ENCODE measurements around the gene GDI1. TPM values are rescaled to one million over a fixed set of nuclear protein-coding genes. Genes with fewer than 3 reads are reported as not detected.

The GDI1 gene
- total and polyA plus RNA-seq, 9 of the 15 experiments (the other 6 are each of a cell fraction or from before 2014, with no cell fraction given): 0.97 to 82.6 (median 37.5) TPM

DNA sequence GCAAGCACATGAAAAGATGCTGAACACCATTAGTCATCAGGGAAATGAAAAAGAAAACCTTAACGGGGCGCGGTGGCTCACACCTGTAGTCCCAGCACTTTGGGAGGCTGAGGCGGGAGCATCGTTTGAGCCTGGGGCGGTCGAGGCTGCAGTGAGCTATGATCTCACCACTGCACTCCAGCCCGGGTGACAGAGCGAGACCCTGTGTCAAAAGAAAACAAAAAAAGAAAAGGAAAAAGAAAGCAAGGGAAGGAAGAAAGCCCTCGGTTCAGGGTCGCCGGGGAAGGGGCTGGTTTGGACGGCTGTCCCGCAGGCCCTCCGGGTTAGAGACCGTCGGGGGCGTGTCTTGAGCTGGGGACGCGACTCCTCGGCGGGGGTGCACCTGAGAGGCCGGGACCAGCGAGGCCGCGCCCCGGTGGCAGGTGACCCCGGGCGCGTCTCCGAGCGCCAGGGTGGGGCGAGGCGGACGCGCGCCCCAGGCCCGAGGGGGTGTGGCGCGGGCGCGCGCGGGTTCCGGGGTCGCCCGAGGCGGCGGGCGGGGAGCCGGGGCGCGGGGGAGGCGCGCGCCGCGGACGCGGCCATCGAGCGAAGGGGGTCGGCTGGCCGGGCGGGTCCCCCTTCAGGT, 20.6 kb downstream of the GDI1 start:
- H3K79me2 ChIP-seq (ENCODE audit: control insufficient read depth, insufficient read depth, low read length): peaks cover 30% of the 10 kb centered on the region
- H3K27me3 ChIP-seq (ENCODE audit: control insufficient read depth in 2 of 2, insufficient read depth in 2 of 2, low read length in 2 of 2): no peaks in the 10 kb centered on the region
- whole genome bisulfite sequencing (ENCODE audit: insufficient coverage, low coverage, missing lambda C conversion rate): 10% methylated on average over 10 of the region's 65 CpGs
- H3K4me3 ChIP-seq: peak overlapping the region; percentile 59
- no peaks in the 10 kb centered on the region for H3K9me1 ChIP-seq (ENCODE audit: control insufficient read depth, insufficient read depth, low read length)
- no peaks in the 10 kb centered on the region for H3K9me3 ChIP-seq (replicated peaks; ENCODE audit: control insufficient read depth, insufficient read depth, low read depth, low read length)
- in situ Hi-C loops (cut with MboI) (no loop called here), intact Hi-C loops (cut with micrococcal nuclease) (no loop called here)
- H3K27ac ChIP-seq (ENCODE audit: extremely low read depth, low read depth, low read length): peak overlapping the region; percentile 74
- H3K4me1 ChIP-seq (replicated peaks in 1 of 2; ENCODE audit: control insufficient read depth in 2 of 2, insufficient read depth in 2 of 2, low read length in 2 of 2): peaks cover 7 to 53% of the 10 kb centered on the region in 2 experiments; a peak in 3 of 5 replicates
- peak; percentile 73 to 88 (median 84) for DNase-seq (ENCODE audit: extremely low read depth in 1 of 4, low spot score in 3 of 4)
- H3K4me2 ChIP-seq (ENCODE audit: insufficient read depth, low read length): peak overlapping the region; percentile 78
- no peak for FAIRE-seq
- H4K20me1 ChIP-seq (replicated peaks; ENCODE audit: control insufficient read depth, insufficient read depth, low read length): peaks cover 3% of the 10 kb centered on the region; the same call in 1 of the 2 replicates
- BruUV-seq (replicated peaks): no TSS peak
- ATAC-seq: peak; percentile 54
- POLR2A ChIA-PET: interaction anchor here (0.8 to 1.7 kb wide), 5 partner anchors 9 to 70 kb away, joined by 3 to 10 read pairs (median 4); no protein-coding TSS in a partner anchor
- peaks cover 27% of the 10 kb centered on the region; the same call in 2 of the 3 replicates for H3K36me3 ChIP-seq (ENCODE audit: control insufficient read depth, insufficient read depth, low read length)
- H2AFZ ChIP-seq (ENCODE audit: low read depth, low read length): peak overlapping the region; percentile 87
- peak overlapping the region; percentile 66 to 92; a peak in 3 of 4 replicates for H3K9ac ChIP-seq (ENCODE audit: insufficient read depth in 1 of 2, low read depth in 2 of 2, low read length in 2 of 2)
- CTCF ChIA-PET (ENCODE audit: low intra/inter-chr PET ratio): interaction anchor here (0.5 to 1.2 kb wide), 2 partner anchors 77 to 87 kb away, joined by 3 read pairs; no protein-coding TSS in a partner anchor
- TF ChIP-seq MAZ (CRISPR knock-in tag; conservative IDR thresholded peaks at IDR 0.05 in 1 of 2, IDR thresholded peaks at IDR 0.05 in 1 of 2): peak in 1 of 2 experiments; percentile 44; a peak in 1 of 4 replicates
- TF ChIP-seq HDAC1 (IDR thresholded peaks at IDR 0.05): peak in 1 of 2 experiments; percentile 50; a peak in 1 of 4 replicates
- TF ChIP-seq, protein P1, sequence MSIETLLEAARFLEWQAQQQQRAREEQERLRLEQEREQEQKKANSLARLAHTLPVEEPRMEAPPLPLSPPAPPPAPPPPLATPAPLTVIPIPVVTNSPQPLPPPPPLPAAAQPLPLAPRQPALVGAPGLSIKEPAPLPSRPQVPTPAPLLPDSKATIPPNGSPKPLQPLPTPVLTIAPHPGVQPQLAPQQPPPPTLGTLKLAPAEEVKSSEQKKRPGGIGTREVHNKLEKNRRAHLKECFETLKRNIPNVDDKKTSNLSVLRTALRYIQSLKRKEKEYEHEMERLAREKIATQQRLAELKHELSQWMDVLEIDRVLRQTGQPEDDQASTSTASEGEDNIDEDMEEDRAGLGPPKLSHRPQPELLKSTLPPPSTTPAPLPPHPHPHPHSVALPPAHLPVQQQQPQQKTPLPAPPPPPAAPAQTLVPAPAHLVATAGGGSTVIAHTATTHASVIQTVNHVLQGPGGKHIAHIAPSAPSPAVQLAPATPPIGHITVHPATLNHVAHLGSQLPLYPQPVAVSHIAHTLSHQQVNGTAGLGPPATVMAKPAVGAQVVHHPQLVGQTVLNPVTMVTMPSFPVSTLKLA (conservative IDR thresholded peaks at IDR 0.05): peak in 1 of 2 experiments; percentile 26; a peak in 1 of 4 replicates
- peak in 1 of 2 experiments; percentile 32; a peak in 1 of 4 replicates for TF ChIP-seq SIN3A (IDR thresholded peaks at IDR 0.05; ENCODE audit: borderline replicate concordance in 2 of 2, control insufficient read depth in 1 of 2, low read depth in 2 of 2, low read length in 2 of 2)
- TF ChIP-seq NRF1 (conservative IDR thresholded peaks at IDR 0.05 in 1 of 2, IDR thresholded peaks at IDR 0.05 in 1 of 2): no peak
- TF ChIP-seq GABPA (tag; conservative IDR thresholded peaks at IDR 0.05; ENCODE audit: low read depth): 0 out of 2 replicates have a peak, but pooled peaks have one; percentile 20
- TF ChIP-seq BCOR (IDR thresholded peaks at IDR 0.05): 0 out of 2 replicates have a peak, but pooled peaks have one; percentile 10
- TF ChIP-seq, protein P2, sequence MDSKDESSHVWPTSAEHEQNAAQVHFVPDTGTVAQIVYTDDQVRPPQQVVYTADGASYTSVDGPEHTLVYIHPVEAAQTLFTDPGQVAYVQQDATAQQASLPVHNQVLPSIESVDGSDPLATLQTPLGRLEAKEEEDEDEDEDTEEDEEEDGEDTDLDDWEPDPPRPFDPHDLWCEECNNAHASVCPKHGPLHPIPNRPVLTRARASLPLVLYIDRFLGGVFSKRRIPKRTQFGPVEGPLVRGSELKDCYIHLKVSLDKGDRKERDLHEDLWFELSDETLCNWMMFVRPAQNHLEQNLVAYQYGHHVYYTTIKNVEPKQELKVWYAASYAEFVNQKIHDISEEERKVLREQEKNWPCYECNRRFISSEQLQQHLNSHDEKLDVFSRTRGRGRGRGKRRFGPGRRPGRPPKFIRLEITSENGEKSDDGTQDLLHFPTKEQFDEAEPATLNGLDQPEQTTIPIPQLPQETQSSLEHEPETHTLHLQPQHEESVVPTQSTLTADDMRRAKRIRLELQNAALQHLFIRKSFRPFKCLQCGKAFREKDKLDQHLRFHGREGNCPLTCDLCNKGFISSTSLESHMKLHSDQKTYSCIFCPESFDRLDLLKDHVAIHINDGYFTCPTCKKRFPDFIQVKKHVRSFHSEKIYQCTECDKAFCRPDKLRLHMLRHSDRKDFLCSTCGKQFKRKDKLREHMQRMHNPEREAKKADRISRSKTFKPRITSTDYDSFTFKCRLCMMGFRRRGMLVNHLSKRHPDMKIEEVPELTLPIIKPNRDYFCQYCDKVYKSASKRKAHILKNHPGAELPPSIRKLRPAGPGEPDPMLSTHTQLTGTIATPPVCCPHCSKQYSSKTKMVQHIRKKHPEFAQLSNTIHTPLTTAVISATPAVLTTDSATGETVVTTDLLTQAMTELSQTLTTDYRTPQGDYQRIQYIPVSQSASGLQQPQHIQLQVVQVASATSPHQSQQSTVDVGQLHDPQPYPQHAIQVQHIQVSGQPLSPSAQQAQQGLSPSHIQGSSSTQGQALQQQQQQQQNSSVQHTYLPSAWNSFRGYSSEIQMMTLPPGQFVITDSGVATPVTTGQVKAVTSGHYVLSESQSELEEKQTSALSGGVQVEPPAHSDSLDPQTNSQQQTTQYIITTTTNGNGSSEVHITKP (IDR thresholded peaks at IDR 0.05; ENCODE audit: partially characterized antibody): peak; percentile 78
- no peak for TF ChIP-seq SAFB (IDR thresholded peaks at IDR 0.05; ENCODE audit: borderline replicate concordance, low read depth, low read length)
- TF ChIP-seq CCNT2 (IDR thresholded peaks at IDR 0.05; ENCODE audit: borderline replicate concordance, extremely low read depth, insufficient read length, low read depth, low read length): no peak
